Measurements from ENCODE around the gene METTL6.

DNA sequence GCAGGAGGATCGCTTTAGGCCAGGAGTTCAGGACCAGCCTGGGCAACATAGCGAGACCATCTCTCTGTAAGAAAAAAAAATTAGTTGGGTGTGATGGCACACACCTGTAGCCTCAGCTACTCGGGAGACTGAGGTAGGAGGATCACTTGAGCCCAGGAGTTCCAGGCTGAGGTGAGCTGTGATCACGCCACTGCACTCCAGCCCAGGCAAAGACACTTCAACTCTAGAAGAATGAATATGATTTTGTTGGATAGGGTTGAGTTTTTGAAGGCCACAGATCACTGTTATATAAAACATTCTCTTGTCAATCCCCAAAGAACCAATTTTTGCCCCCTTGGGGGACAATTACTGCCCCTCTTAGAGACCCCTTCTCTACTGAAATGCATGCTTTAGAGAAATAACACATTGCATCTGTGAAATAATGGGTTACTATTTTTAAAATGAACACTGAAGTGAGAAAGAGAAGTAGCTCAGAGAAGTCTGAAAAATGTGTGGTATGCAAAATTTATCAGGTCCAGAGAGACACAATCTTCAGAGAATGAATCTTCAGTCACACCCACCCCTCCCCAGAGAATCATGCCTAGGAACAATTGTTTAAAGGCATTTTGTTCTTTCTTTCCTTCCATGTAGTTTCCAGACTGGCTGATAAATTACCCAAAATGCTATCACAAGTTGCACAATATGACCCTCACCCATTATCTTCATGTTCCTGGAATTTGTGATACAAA, 42.7 kb downstream of the METTL6 start:
- no peak for TF ChIP-seq POLR2AphosphoS5 (IDR thresholded peaks at IDR 0.05; ENCODE audit: low read depth, low read length)
- TF ChIP-seq TAF1 (IDR thresholded peaks at IDR 0.05; ENCODE audit: borderline replicate concordance, low read depth, low read length) = no peak
- no peak for TF ChIP-seq POLR2A (IDR thresholded peaks at IDR 0.05; ENCODE audit: low read depth, low read length)
